GM23338 (cell line): ENCODE results near the gene CREB3L2. TPM values are rescaled to one million over a fixed set of nuclear protein-coding genes. Genes with fewer than 3 reads are reported as not detected.

ENCODE experiments used
- ATAC-seq: fragments of 200-7000 bp; cut with Tn5 transposase; 3 replicates; pipeline ENCODE4 v1.9.1; 2020
- DNase-seq: peaks from one replicate; pipeline ENCODE4 v3.0.0-alpha.2; 2015; ENCODE audit warnings: low spot score
- H2AFZ ChIP-seq: fragments of 200-600 bp; sonication (generic); 2 replicates; pipeline ENCODE4 v1.8.0; 2016; ENCODE audit warnings: antibody characterized with exemption, mild to moderate bottlenecking, moderate library complexity
- H3F3A ChIP-seq: fragments of 200-600 bp; sonication (generic); replicated peaks from 2 replicates; pipeline ENCODE4 v1.8.0; 2017; ENCODE audit warnings: antibody characterized with exemption, mixed run types, low read depth
- H3K27ac ChIP-seq: fragments of 200-600 bp; sonication (generic); 2 replicates; pipeline ENCODE4 v1.6.1; 2016; ENCODE audit warnings: low read depth
- H3K27me3 ChIP-seq: fragments of 200-600 bp; sonication (generic); 2 replicates; pipeline ENCODE4 v1.8.0; 2016; ENCODE audit warnings: mild to moderate bottlenecking, mixed run types, moderate library complexity; ENCODE audit not compliant: insufficient read depth
- H3K36me3 ChIP-seq: fragments of 200-600 bp; sonication (generic); 2 replicates; pipeline ENCODE4 v1.8.0; 2016; ENCODE audit warnings: mild to moderate bottlenecking; ENCODE audit not compliant: insufficient read depth
- H3K4me1 ChIP-seq: fragments of 200-600 bp; sonication (generic); 2 replicates; pipeline ENCODE4 v1.8.0; 2016; ENCODE audit warnings: mild to moderate bottlenecking, moderate library complexity; ENCODE audit not compliant: insufficient read depth
- H3K4me2 ChIP-seq: fragments of 200-600 bp; sonication (generic); 2 replicates; pipeline ENCODE4 v1.7.1; 2017; ENCODE audit warnings: mixed run types
- H3K4me3 ChIP-seq: fragments of 200-600 bp; sonication (generic); 2 replicates; pipeline ENCODE4 v1.6.1; 2016; ENCODE audit warnings: mixed run types
- H3K79me2 ChIP-seq: fragments of 200-600 bp; sonication (generic); replicated peaks from 2 replicates; pipeline ENCODE4 v1.8.0; 2017; ENCODE audit warnings: mild to moderate bottlenecking; ENCODE audit not compliant: insufficient read depth
- H3K9me2 ChIP-seq: fragments of 200-600 bp; sonication (generic); 2 replicates; pipeline ENCODE4 v1.8.0; 2017; ENCODE audit not compliant: insufficient read depth
- H4K20me1 ChIP-seq: fragments of 200-600 bp; sonication (generic); replicated peaks from 2 replicates; pipeline ENCODE4 v1.8.0; 2017; ENCODE audit warnings: mild to moderate bottlenecking; ENCODE audit not compliant: insufficient read depth
- H3K27ac Mint-ChIP-seq: 2 replicates; pipeline ENCODE4 v1.8.0; 2020; ENCODE audit warnings: inconsistent platforms, mild to moderate bottlenecking, moderate library complexity, mixed read lengths
- H3K27me3 Mint-ChIP-seq: 3 replicates; pipeline ENCODE4 v1.8.0; 2022; ENCODE audit warnings: low read depth, mild to moderate bottlenecking, moderate library complexity, mixed read lengths, inconsistent platforms; ENCODE audit not compliant: insufficient read depth, poor library complexity
- H3K36me3 Mint-ChIP-seq: 3 replicates; pipeline ENCODE4 v1.8.0; 2021; ENCODE audit warnings: low read depth, mild to moderate bottlenecking, inconsistent platforms, moderate library complexity, mixed read lengths
- H3K4me1 Mint-ChIP-seq: 3 replicates; pipeline ENCODE4 v1.8.0; 2020; ENCODE audit warnings: mild to moderate bottlenecking, inconsistent platforms, mixed read lengths
- H3K4me3 Mint-ChIP-seq: 3 replicates; pipeline ENCODE4 v1.8.0; 2021; ENCODE audit warnings: moderate library complexity, mild to moderate bottlenecking, inconsistent platforms, mixed read lengths
- H3K9me3 Mint-ChIP-seq: 3 replicates; pipeline ENCODE4 v1.8.0; 2020; ENCODE audit warnings: moderate library complexity, mild to moderate bottlenecking, inconsistent platforms, mixed read lengths
- CREB1 ChIP-seq: fragments of 250-450 bp; sonication (Bioruptor Pico); IDR thresholded peaks from 2 replicates; pipeline ENCODE4 v1.5.0; 2020; ENCODE audit warnings: low read depth, mild to moderate bottlenecking, moderate library complexity
- EZH2 ChIP-seq: fragments of 200-600 bp; sonication (generic); IDR thresholded peaks from one replicate; pipeline ENCODE4 v1.8.0; 2017; ENCODE audit warnings: antibody characterized with exemption, mild to moderate bottlenecking, low read depth; ENCODE audit not compliant: unreplicated experiment
- EZH2phosphoT487 ChIP-seq: fragments of 200-600 bp; sonication (generic); IDR thresholded peaks from one replicate; pipeline ENCODE4 v1.8.1; 2018; ENCODE audit warnings: antibody characterized with exemption; ENCODE audit not compliant: unreplicated experiment
- JUNB ChIP-seq: IDR thresholded peaks from one replicate; pipeline ENCODE4 v1.6.1; 2016; ENCODE audit warnings: antibody characterized with exemption; ENCODE audit not compliant: unreplicated experiment
- NANOG ChIP-seq: IDR thresholded peaks from 2 replicates; pipeline ENCODE4 v1.6.1; 2016; ENCODE audit warnings: antibody characterized with exemption, borderline replicate concordance
- POLR2AphosphoS5 ChIP-seq: IDR thresholded peaks from 2 replicates; pipeline ENCODE4 v1.6.1; 2016; ENCODE audit warnings: antibody characterized with exemption, low read depth
- STAT1 ChIP-seq: IDR thresholded peaks from one replicate; pipeline ENCODE4 v1.6.1; 2016; ENCODE audit warnings: antibody characterized with exemption; ENCODE audit not compliant: unreplicated experiment
- ZNF114 ChIP-seq: fragments of 250-450 bp; sonication (Bioruptor Pico); IDR thresholded peaks from 2 replicates; pipeline ENCODE4 v1.5.0; 2020; ENCODE audit warnings: mild to moderate bottlenecking, moderate library complexity
- polyA plus RNA-seq: library from polyadenylated mRNA; unstranded; fragments of >200 nt; fragmentation: Nextera tagmentation; extraction: Ambion mirVana; gene quantifications from 2 replicates; pipeline ENCODE4 v1.2.1, GENCODE V29; 2016
- total RNA-seq: library from RNA; depleted of rRNA; stranded (reverse); fragments of >200 nt; shearing (Covaris generic); gene quantifications from 2 replicates; pipeline ENCODE4 v1.2.3, GENCODE V29; 2014
- TF ChIP-seq, protein P1 (sequence below): IDR thresholded peaks from 2 replicates; pipeline ENCODE4 v1.6.1; 2016; ENCODE audit warnings: antibody characterized with exemption
- TF ChIP-seq, protein P2 (sequence below): IDR thresholded peaks from one replicate; pipeline ENCODE4 v1.6.1; 2018; ENCODE audit warnings: antibody characterized with exemption; ENCODE audit not compliant: unreplicated experiment

The CREB3L2 gene
- total and polyA plus RNA-seq, 2 experiments from 2014 or later: 14.5 to 27.1 TPM

DNA sequence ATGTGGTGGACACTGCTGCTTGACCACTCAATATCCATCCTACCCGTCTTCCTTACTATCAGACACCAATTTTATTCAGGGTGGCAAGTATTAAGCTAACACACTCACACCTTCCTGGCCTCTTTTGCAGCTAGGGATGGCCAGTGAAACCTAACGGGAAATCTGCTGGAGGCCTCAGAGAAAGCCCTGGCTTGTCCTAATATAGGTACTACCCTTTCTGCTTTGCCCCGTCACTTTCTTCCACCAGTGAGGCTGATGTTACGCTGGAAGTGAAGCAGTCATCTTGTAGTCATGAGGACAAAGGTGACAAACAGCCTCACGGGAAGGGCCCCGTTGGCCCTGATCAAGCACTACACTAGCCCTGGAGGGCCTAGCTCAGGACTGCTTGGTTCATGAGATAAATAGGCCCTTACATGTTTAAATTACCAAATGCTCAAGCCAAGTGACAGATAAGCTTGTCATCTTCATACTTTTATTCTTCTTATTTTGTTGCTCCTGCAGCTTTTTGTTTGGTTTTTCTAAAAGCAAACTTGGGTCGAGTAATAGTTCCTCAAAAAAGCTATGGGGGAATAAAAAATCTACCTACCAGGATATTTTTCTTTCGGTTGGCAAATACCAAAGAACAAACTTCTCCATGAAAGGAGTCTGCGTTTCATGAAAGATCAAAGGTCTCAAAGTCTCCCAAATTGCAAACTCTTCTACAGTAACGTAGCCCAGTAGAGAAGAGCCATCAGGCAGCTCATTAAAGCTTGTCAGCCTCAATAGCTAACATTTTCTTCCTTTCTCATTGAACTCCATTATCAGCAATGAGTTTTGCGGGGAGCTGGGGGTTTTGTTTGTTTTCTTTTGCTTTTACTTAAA, 17.5 kb downstream of the CREB3L2 start:
- DNase-seq: no peak
- no peak for TF ChIP-seq EZH2phosphoT487
- TF ChIP-seq STAT1: no peak
- TF ChIP-seq JUNB: no peak
- Histone ChIP-seq H2AFZ (no peak overlapping the region), H3K4me3 (no peak overlapping the region), H3F3A (0 out of 2 replicates have a peak, but pooled peaks cover 4% of the 10 kb centered on the region), H3K4me1 (peaks cover 17% of the 10 kb centered on the region), H3K79me2 (peaks cover 100% of the 10 kb centered on the region), H3K9me2 (no peaks in the 10 kb centered on the region), H3K36me3 (no peaks in the 10 kb centered on the region; the same call in 1 of the 2 replicates), H3K27me3 (no peaks in the 10 kb centered on the region), H3K27ac (0 out of 2 replicates have a peak overlapping the region, but pooled peaks have one; percentile 7), H3K4me2 (no peak overlapping the region), H4K20me1 (peaks cover 11% of the 10 kb centered on the region)
- Mint-ChIP-seq H3K27ac (no peak overlapping the region), H3K4me1 (peaks cover 26% of the 10 kb centered on the region), H3K36me3 (peaks cover 28% of the 10 kb centered on the region), H3K4me3 (no peak overlapping the region; the same call in 2 of the 3 replicates), H3K27me3 (peaks cover 2% of the 10 kb centered on the region), H3K9me3 (peaks cover 4% of the 10 kb centered on the region; the same call in 2 of the 3 replicates)
- ATAC-seq: no peak

DNA sequence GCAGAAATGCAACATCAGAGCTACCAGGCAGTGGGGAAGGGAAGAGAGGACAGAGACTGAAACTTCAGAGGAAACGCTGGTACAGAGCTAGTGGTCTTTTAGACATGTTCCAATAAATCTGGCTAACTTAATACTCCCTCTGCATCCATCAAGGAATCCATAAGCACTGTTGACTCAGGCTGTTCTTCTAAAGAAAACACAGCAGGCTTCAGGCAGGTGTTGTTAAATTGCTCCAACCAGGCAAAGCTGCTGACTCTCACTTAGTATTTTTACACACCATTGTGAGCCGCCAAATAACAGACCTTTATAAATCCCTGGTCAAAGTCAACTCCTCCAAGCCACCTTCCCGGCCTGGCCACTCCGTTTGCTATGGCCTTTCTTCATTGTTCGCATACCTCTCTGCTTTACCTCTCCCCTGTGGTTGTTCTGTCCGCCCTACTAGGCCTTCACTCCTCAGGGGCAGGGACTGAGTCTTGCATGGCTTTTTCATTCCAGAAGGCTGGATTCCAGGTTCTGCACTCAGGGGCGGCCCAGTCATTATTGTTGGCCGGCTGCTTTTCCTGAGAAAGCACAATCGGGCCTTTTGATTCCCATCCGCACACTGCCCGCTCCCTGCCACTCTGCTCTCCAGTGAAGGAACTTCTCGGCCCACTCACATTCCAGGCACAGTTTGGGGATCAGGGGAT, 18.4 kb downstream of the CREB3L2 start:
- H3K27me3 ChIP-seq: no peaks in the 10 kb centered on the region
- 0 out of 2 replicates have a peak, but pooled peaks cover 4% of the 10 kb centered on the region for H3F3A ChIP-seq
- ATAC-seq: no peak
- H3K4me3 Mint-ChIP-seq: no peak overlapping the region
- no peak overlapping the region for H2AFZ ChIP-seq
- H3K4me3 ChIP-seq: no peak overlapping the region
- peaks cover 4% of the 10 kb centered on the region; the same call in 2 of the 3 replicates for H3K9me3 Mint-ChIP-seq
- no peak for DNase-seq
- no peak overlapping the region for H3K27ac ChIP-seq
- no peaks in the 10 kb centered on the region; the same call in 1 of the 2 replicates for H3K36me3 ChIP-seq
- H3K9me2 ChIP-seq: no peaks in the 10 kb centered on the region
- peaks cover 2% of the 10 kb centered on the region for H3K27me3 Mint-ChIP-seq
- peaks cover 11% of the 10 kb centered on the region for H4K20me1 ChIP-seq
- no peak overlapping the region for H3K27ac Mint-ChIP-seq
- peaks cover 26% of the 10 kb centered on the region for H3K4me1 Mint-ChIP-seq
- H3K4me1 ChIP-seq: peaks cover 14% of the 10 kb centered on the region
- H3K36me3 Mint-ChIP-seq: peaks cover 28% of the 10 kb centered on the region
- H3K4me2 ChIP-seq: no peak overlapping the region
- peaks cover 99% of the 10 kb centered on the region for H3K79me2 ChIP-seq
- no peak for TF ChIP-seq JUNB
- TF ChIP-seq EZH2phosphoT487: no peak
- TF ChIP-seq POLR2AphosphoS5: no peak
- TF ChIP-seq NANOG: no peak
- TF ChIP-seq, protein P1, sequence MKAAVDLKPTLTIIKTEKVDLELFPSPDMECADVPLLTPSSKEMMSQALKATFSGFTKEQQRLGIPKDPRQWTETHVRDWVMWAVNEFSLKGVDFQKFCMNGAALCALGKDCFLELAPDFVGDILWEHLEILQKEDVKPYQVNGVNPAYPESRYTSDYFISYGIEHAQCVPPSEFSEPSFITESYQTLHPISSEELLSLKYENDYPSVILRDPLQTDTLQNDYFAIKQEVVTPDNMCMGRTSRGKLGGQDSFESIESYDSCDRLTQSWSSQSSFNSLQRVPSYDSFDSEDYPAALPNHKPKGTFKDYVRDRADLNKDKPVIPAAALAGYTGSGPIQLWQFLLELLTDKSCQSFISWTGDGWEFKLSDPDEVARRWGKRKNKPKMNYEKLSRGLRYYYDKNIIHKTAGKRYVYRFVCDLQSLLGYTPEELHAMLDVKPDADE: no peak
- no peak for TF ChIP-seq STAT1
- TF ChIP-seq EZH2: no peak
- TF ChIP-seq ZNF114 (CRISPR knock-in tag): no peak
- TF ChIP-seq, protein P2, sequence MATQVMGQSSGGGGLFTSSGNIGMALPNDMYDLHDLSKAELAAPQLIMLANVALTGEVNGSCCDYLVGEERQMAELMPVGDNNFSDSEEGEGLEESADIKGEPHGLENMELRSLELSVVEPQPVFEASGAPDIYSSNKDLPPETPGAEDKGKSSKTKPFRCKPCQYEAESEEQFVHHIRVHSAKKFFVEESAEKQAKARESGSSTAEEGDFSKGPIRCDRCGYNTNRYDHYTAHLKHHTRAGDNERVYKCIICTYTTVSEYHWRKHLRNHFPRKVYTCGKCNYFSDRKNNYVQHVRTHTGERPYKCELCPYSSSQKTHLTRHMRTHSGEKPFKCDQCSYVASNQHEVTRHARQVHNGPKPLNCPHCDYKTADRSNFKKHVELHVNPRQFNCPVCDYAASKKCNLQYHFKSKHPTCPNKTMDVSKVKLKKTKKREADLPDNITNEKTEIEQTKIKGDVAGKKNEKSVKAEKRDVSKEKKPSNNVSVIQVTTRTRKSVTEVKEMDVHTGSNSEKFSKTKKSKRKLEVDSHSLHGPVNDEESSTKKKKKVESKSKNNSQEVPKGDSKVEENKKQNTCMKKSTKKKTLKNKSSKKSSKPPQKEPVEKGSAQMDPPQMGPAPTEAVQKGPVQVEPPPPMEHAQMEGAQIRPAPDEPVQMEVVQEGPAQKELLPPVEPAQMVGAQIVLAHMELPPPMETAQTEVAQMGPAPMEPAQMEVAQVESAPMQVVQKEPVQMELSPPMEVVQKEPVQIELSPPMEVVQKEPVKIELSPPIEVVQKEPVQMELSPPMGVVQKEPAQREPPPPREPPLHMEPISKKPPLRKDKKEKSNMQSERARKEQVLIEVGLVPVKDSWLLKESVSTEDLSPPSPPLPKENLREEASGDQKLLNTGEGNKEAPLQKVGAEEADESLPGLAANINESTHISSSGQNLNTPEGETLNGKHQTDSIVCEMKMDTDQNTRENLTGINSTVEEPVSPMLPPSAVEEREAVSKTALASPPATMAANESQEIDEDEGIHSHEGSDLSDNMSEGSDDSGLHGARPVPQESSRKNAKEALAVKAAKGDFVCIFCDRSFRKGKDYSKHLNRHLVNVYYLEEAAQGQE: no peak
- no peak for TF ChIP-seq CREB1 (CRISPR knock-in tag)
